Liver (tissue), 9 donors: Measurements from ENCODE around the gene DEDD2. TPM values are rescaled to one million over a fixed set of nuclear protein-coding genes. Genes with fewer than 3 reads are reported as not detected.

ENCODE experiments used
- DNase-seq: peaks from one replicate; pipeline ENCODE4 v3.0.0-alpha.2; 2017; ENCODE audit warnings: low spot score
- H3K27ac ChIP-seq, 2 donors: one replicate each; pipeline ENCODE4 v1.7.0; 2013; ENCODE audit warnings: inconsistent platforms in 2 of 2, low read length in 2 of 2, control low read depth in 1 of 2, low read depth in 1 of 2, mild to moderate bottlenecking in 1 of 2
- H3K27me3 ChIP-seq, 4 donors: one replicate each; pipeline versions ENCODE4 v1.6.1 to v1.7.0; 2013; ENCODE audit warnings: low read length in 3 of 4, inconsistent platforms in 1 of 4, mild to moderate bottlenecking in 1 of 4, moderate library complexity in 1 of 4; ENCODE audit not compliant: control insufficient read depth in 4 of 4, insufficient read depth in 4 of 4
- H3K36me3 ChIP-seq, 4 donors: one replicate each; pipeline versions ENCODE4 v1.6.1 to v1.7.0; 2013; ENCODE audit warnings: low read length in 3 of 4, mild to moderate bottlenecking in 3 of 4, low read depth in 1 of 4, moderate library complexity in 1 of 4; ENCODE audit not compliant: control insufficient read depth in 4 of 4, insufficient read depth in 3 of 4
- H3K4me1 ChIP-seq, 4 donors: one replicate each; pipeline versions ENCODE4 v1.6.1 to v1.7.0; 2013; ENCODE audit warnings: low read length in 3 of 4, mild to moderate bottlenecking in 3 of 4, moderate library complexity in 1 of 4; ENCODE audit not compliant: control insufficient read depth in 4 of 4, insufficient read depth in 4 of 4
- H3K4me3 ChIP-seq, 3 donors: one replicate each; pipeline versions ENCODE4 v1.6.1 to v1.7.0; 2013; ENCODE audit warnings: low read length in 3 of 3, control low read depth in 1 of 3, low read depth in 1 of 3, mild to moderate bottlenecking in 1 of 3
- H3K9ac ChIP-seq, 2 donors: one replicate each; pipeline ENCODE4 v1.7.0; 2013; ENCODE audit warnings: low read length in 2 of 2, mild to moderate bottlenecking in 2 of 2, moderate library complexity in 2 of 2, control low read depth in 1 of 2, low read depth in 1 of 2
- H3K9me3 ChIP-seq, 4 donors: one replicate each; pipeline versions ENCODE4 v1.6.1 to v1.7.0; 2013; ENCODE audit warnings: low read length in 3 of 4; ENCODE audit not compliant: control insufficient read depth in 4 of 4
- ATF3 ChIP-seq: IDR thresholded peaks from 2 replicates; pipeline ENCODE4 v1.6.1; 2016; ENCODE audit warnings: antibody characterized with exemption
- CTCF ChIP-seq: fragments of 150-350 bp; IDR thresholded peaks from 2 replicates; pipeline ENCODE4 v1.5.1; 2017; ENCODE audit warnings: improper control_type of control experiment, low read depth, low read length; ENCODE audit not compliant: missing input control
- EGR1 ChIP-seq, 2 donors: IDR thresholded peaks; 2 replicates each; pipeline ENCODE4 v1.6.1; 2016 to 2018; ENCODE audit warnings: antibody characterized with exemption in 2 of 2, low read depth in 2 of 2
- FOXA1 ChIP-seq: IDR thresholded peaks from 2 replicates; pipeline ENCODE4 v1.6.1; 2016; ENCODE audit warnings: antibody characterized with exemption
- FOXA2 ChIP-seq: IDR thresholded peaks from 2 replicates; pipeline ENCODE4 v1.6.1; 2016; ENCODE audit warnings: antibody characterized with exemption
- GABPA ChIP-seq, 2 donors: IDR thresholded peaks in 1 of 2; conservative IDR thresholded peaks in 1 of 2; 2 replicates each; pipeline ENCODE4 v1.6.1; 2016; ENCODE audit warnings: antibody characterized with exemption in 2 of 2, mild to moderate bottlenecking in 1 of 2, moderate library complexity in 1 of 2
- HNF4A ChIP-seq, 2 donors: conservative IDR thresholded peaks; 2 replicates each; pipeline ENCODE4 v1.6.1; 2016; ENCODE audit warnings: antibody characterized with exemption in 2 of 2, mild to moderate bottlenecking in 2 of 2
- JUND ChIP-seq, 2 donors: IDR thresholded peaks; 2 replicates each; pipeline ENCODE4 v1.6.1; 2016; ENCODE audit warnings: antibody characterized with exemption in 2 of 2
- MAX ChIP-seq: IDR thresholded peaks from 2 replicates; pipeline ENCODE4 v1.6.1; 2016; ENCODE audit warnings: antibody characterized with exemption
- RAD21 ChIP-seq, 2 donors: IDR thresholded peaks; 2 replicates each; pipeline ENCODE4 v1.6.1; 2016; ENCODE audit warnings: antibody characterized with exemption in 2 of 2, mild to moderate bottlenecking in 2 of 2
- REST ChIP-seq: IDR thresholded peaks from 2 replicates; pipeline ENCODE4 v1.6.1; 2016; ENCODE audit warnings: antibody characterized with exemption, mild to moderate bottlenecking
- RXRA ChIP-seq, 2 donors: IDR thresholded peaks; 2 replicates each; pipeline ENCODE4 v1.6.1; 2017 to 2018; ENCODE audit warnings: antibody characterized with exemption in 2 of 2, mild to moderate bottlenecking in 1 of 2
- SP1 ChIP-seq: IDR thresholded peaks from 2 replicates; pipeline ENCODE4 v1.6.1; 2018; ENCODE audit warnings: antibody characterized with exemption, mild to moderate bottlenecking
- TAF1 ChIP-seq: conservative IDR thresholded peaks from 2 replicates; pipeline ENCODE4 v1.6.1; 2016; ENCODE audit warnings: antibody characterized with exemption, mild to moderate bottlenecking
- YY1 ChIP-seq: IDR thresholded peaks from 2 replicates; pipeline ENCODE4 v1.6.1; 2016; ENCODE audit warnings: antibody characterized with exemption, mild to moderate bottlenecking
- ZBTB33 ChIP-seq: IDR thresholded peaks from 2 replicates; pipeline ENCODE4 v1.6.1; 2016; ENCODE audit warnings: antibody characterized with exemption
- WGBS: extraction: QIAGEN DNeasy Blood & Tissue Kit; methylation state at CpG from one replicate; pipeline ENCODE4 v1.1.7; 2013; 5-methylcytosine and 5-hydroxymethylcytosine counted together
- polyA plus RNA-seq, 2 donors: library from polyadenylated mRNA; stranded (reverse) in 1 of 2; unstranded in 1 of 2; fragments of 200-250 nt in 1 of 2; fragments of >200 nt in 1 of 2; fragmentation: Nextera tagmentation in 1 of 2; extraction: Ambion mirVana in 1 of 2; gene quantifications; one replicate each; pipeline versions ENCODE4 v1.2.1 to v1.2.3, GENCODE V29; 2013 to 2015
- total RNA-seq, 2 donors: library from RNA; depleted of rRNA; stranded (reverse); fragments of >200 nt; gene quantifications; one replicate each; pipeline ENCODE4 v1.2.3, GENCODE V29; 2014
- donor health status: healthy.
- donor health status: healthy.
- donor health status: healthy.
- donor health status: healthy.
- donor health status: healthy.

DEDD2 gene
- total and polyA plus RNA-seq, 4 donors, result 9.6 to 47.1 (median 16.4) TPM

GRCh38 chr19:42161616-42162263, 55.7 kb downstream of the DEDD2 start (continued):
- no peak for TF ChIP-seq ZBTB33
- no peak for TF ChIP-seq SP1
- TF ChIP-seq FOXA2, result no peak
- TF ChIP-seq YY1, result no peak
- TF ChIP-seq CTCF, result no peak

GRCh38 chr19:42159942-42160341, 57.5 kb downstream of the DEDD2 start:
- DNase-seq, result no peak
- no peaks in the 10 kb centered on the region for H3K27me3 ChIP-seq
- no peak overlapping the region for H3K27ac ChIP-seq
- no peaks in the 10 kb centered on the region for H3K9me3 ChIP-seq
- TF ChIP-seq GABPA (IDR thresholded peaks at IDR 0.05 in 1 of 2, conservative IDR thresholded peaks at IDR 0.05 in 1 of 2) (no peak), RXRA (IDR thresholded peaks at IDR 0.05) (no peak), JUND (IDR thresholded peaks at IDR 0.05) (no peak), MAX (no peak), FOXA2 (no peak), ATF3 (no peak), YY1 (no peak), ZBTB33 (no peak), TAF1 (no peak), FOXA1 (no peak), SP1 (no peak), EGR1 (IDR thresholded peaks at IDR 0.05; ENCODE audit: low read depth in 2 of 2) (no peak), REST (no peak), HNF4A (conservative IDR thresholded peaks at IDR 0.05) (no peak), CTCF (no peak), RAD21 (IDR thresholded peaks at IDR 0.05) (no peak)
- no peaks in the 10 kb centered on the region for H3K36me3 ChIP-seq
- peaks cover 4 to 14% (median 9%) of the 10 kb centered on the region in 4 donors for H3K4me1 ChIP-seq
- H3K9ac ChIP-seq, result no peak overlapping the region
- 86% methylated on average over 7 of the region's 7 CpGs for WGBS
- no peak overlapping the region for H3K4me3 ChIP-seq
